Stimulated activated CD4-positive, alpha-beta T cell treated with anti-CD3 and anti-CD28 coated beads, TNF-alpha, amount 100 ng/mL, for 48 hours (primary cell): ENCODE results near the gene MAGI1.
"Not testable (repeated sequence)": the region's sequence is repeated elsewhere in the genome, so short reads cannot be mapped to it uniquely, and the experiment has no call there.

ENCODE experiments used
- DNase-seq, 3 donors: peaks; one replicate each; pipeline ENCODE4 v3.0.0-alpha.2; 2020; ENCODE audit warnings: low read depth in 3 of 3

Gene MAGI1

GRCh38 chr3:65877160-65877559 is 161.6 kb downstream of the MAGI1 start:
- no peak for DNase-seq

GRCh38 chr3:65876028-65876420 is 162.7 kb downstream of the MAGI1 start:
- DNase-seq = no peak

GRCh38 chr3:65875393-65876027 is 163.2 kb downstream of the MAGI1 start:
- DNase-seq = no peak

- no peak for DNase-seq
Observed at GRCh38 chr3:65873869-65874268, 164.8 kb downstream of the MAGI1 start.

- DNase-seq = no peak
Observed at GRCh38 chr3:65873028-65873427, 165.7 kb downstream of the MAGI1 start.

GRCh38 chr3:65871305-65872141 is 167.2 kb downstream of the MAGI1 start:
- no peak for DNase-seq

- DNase-seq = no peak
Observed at GRCh38 chr3:65869798-65870197, 168.9 kb downstream of the MAGI1 start.

GRCh38 chr3:65867463-65868210 is 171.1 kb downstream of the MAGI1 start:
- DNase-seq = no peak

- no peak for DNase-seq
Observed at GRCh38 chr3:65864357-65864904, 174.3 kb downstream of the MAGI1 start.

- no peak for DNase-seq
Observed at GRCh38 chr3:65861718-65862117, 177.0 kb downstream of the MAGI1 start.

- DNase-seq = not testable (repeated sequence)
Observed at GRCh38 chr3:65859612-65860011, 179.1 kb downstream of the MAGI1 start.

GRCh38 chr3:65858749-65859148 is 180.0 kb downstream of the MAGI1 start:
- no peak for DNase-seq

- no peak for DNase-seq
Observed at GRCh38 chr3:65857327-65857726, 181.4 kb downstream of the MAGI1 start.

- no peak for DNase-seq
Observed at GRCh38 chr3:65856907-65857306, 181.8 kb downstream of the MAGI1 start.

- no peak for DNase-seq
Observed at GRCh38 chr3:65855370-65856100, 183.2 kb downstream of the MAGI1 start.

- no peak for DNase-seq
Observed at GRCh38 chr3:65854606-65855304, 184.0 kb downstream of the MAGI1 start.

GRCh38 chr3:65851827-65852226 is 186.9 kb downstream of the MAGI1 start:
- no peak for DNase-seq

- DNase-seq = no peak
Observed at GRCh38 chr3:65850261-65850660, 188.5 kb downstream of the MAGI1 start.

- DNase-seq = no peak
Observed at GRCh38 chr3:65848024-65848423, 190.7 kb downstream of the MAGI1 start.

- DNase-seq = no peak
Observed at GRCh38 chr3:65846936-65847335, 191.8 kb downstream of the MAGI1 start.

GRCh38 chr3:65844370-65844769 is 194.3 kb downstream of the MAGI1 start:
- DNase-seq = no peak
